HepG2 (cell line): ENCODE data around the gene ALCAM. TPM values are rescaled to one million over a fixed set of nuclear protein-coding genes. Genes with fewer than 3 reads are reported as not detected.
A peak's percentile ranks its signal among the peaks of the same experiment; 100 is the strongest.

Experiments
- AHR ChIP-seq: IDR thresholded peaks from 2 replicates; pipeline ENCODE4 v1.6.1; 2018; ENCODE audit warnings: missing genetic modification reagents, missing compliant biosample characterization
- ARNT ChIP-seq: fragments of 450-650 bp; IDR thresholded peaks from 2 replicates; pipeline ENCODE4 v1.6.1; 2017
- ASH2L ChIP-seq: fragments of 300-600, 200-600 bp; sonication (generic); IDR thresholded peaks from 2 replicates; pipeline ENCODE4 v1.7.0; 2017; ENCODE audit warnings: low read depth, mild to moderate bottlenecking, moderate library complexity, mixed read lengths, low read length; ENCODE audit not compliant: insufficient read length
- ATRX ChIP-seq: sonication (generic); formaldehyde crosslinking; IDR thresholded peaks from 2 replicates; pipeline ENCODE4 v1.4.0; 2020; ENCODE audit warnings: missing genetic modification reagents, borderline replicate concordance
- BHLHE40 ChIP-seq: IDR thresholded peaks from 2 replicates; pipeline ENCODE4 v1.6.1; 2011; ENCODE audit warnings: low read length, improper control_type of control experiment
- CENPT ChIP-seq: sonication (generic); formaldehyde crosslinking; IDR thresholded peaks from 2 replicates; pipeline ENCODE4 v1.8.0; 2022; ENCODE audit warnings: low read depth, mild to moderate bottlenecking, moderate library complexity, missing genetic modification reagents
- CHCHD3 ChIP-seq: sonication (generic); formaldehyde crosslinking; IDR thresholded peaks from 2 replicates; pipeline ENCODE4 v1.8.0; 2022; ENCODE audit warnings: mild to moderate bottlenecking, missing genetic modification reagents, moderate library complexity
- GFI1 ChIP-seq: sonication (generic); formaldehyde crosslinking; IDR thresholded peaks from 2 replicates; pipeline ENCODE4 v1.5.0; 2020; ENCODE audit warnings: missing genetic modification reagents, mild to moderate bottlenecking, borderline replicate concordance
- GLI4 ChIP-seq: sonication (generic); formaldehyde crosslinking; IDR thresholded peaks from 2 replicates; pipeline ENCODE4 v1.5.1; 2020; ENCODE audit warnings: missing genetic modification reagents, mild to moderate bottlenecking, moderate library complexity, borderline replicate concordance
- KLF12 ChIP-seq: sonication (generic); formaldehyde crosslinking; IDR thresholded peaks from 2 replicates; pipeline ENCODE4 v1.4.0; 2020; ENCODE audit warnings: missing genetic modification reagents, borderline replicate concordance
- MIXL1 ChIP-seq: IDR thresholded peaks from 2 replicates; pipeline ENCODE4 v1.6.1; 2016
- NFRKB ChIP-seq: fragments of 450-650 bp; IDR thresholded peaks from 2 replicates; pipeline ENCODE4 v1.6.1; 2017
- POLR2G ChIP-seq: fragments of 200-400 bp; formaldehyde crosslinking; IDR thresholded peaks from 2 replicates; pipeline ENCODE4 v1.6.1; 2018; ENCODE audit warnings: mild to moderate bottlenecking, low read depth, low read length, moderate library complexity
- SATB2 ChIP-seq: sonication (generic); formaldehyde crosslinking; IDR thresholded peaks from 2 replicates; pipeline ENCODE4 v1.5.0; 2020; ENCODE audit warnings: missing genetic modification reagents
- SUZ12 ChIP-seq: fragments of 150-350 bp; IDR thresholded peaks from 2 replicates; pipeline ENCODE4 v1.6.1; 2014; ENCODE audit warnings: low read depth, low read length
- TCF7L2 ChIP-seq: IDR thresholded peaks from 2 replicates; pipeline ENCODE4 v1.6.1; 2011; ENCODE audit warnings: mild to moderate bottlenecking, low read depth, low read length, moderate library complexity
- TEAD2 ChIP-seq: sonication (generic); formaldehyde crosslinking; IDR thresholded peaks from 2 replicates; pipeline ENCODE4 v1.9.0; 2021; ENCODE audit warnings: missing genetic modification reagents
- U2AF2 ChIP-seq: fragments of 200-400 bp; formaldehyde crosslinking; IDR thresholded peaks from 2 replicates; pipeline ENCODE4 v1.6.1; 2017; ENCODE audit warnings: low read depth, mild to moderate bottlenecking, low read length
- ZBTB20 ChIP-seq: sonication (generic); formaldehyde crosslinking; IDR thresholded peaks from 2 replicates; pipeline ENCODE4 v1.8.1; 2023; ENCODE audit warnings: missing genetic modification reagents, low read depth, mild to moderate bottlenecking, borderline replicate concordance
- ZNF224 ChIP-seq: sonication (generic); formaldehyde crosslinking; IDR thresholded peaks from 2 replicates; pipeline ENCODE4 v1.5.0; 2020; ENCODE audit warnings: mild to moderate bottlenecking, missing genetic modification reagents
- polyA plus RNA-seq, 8 experiments: library from polyadenylated mRNA; depleted of rRNA in 3 of 8; stranded (reverse) in 7 of 8; unstranded in 1 of 8; fragments of >200 nt; fragmentation: Illumina TruSeq in 4 of 8; extraction: Trizol in 4 of 8; gene quantifications; 2 replicates each; pipeline versions ENCODE4 v1.2.1 to v1.2.3, GENCODE V29; 2011 to 2016; ENCODE audit warnings: low read depth in 4 of 8, missing spikeins in 1 of 8, mixed read lengths in 1 of 8; ENCODE audit not compliant: insufficient read depth in 1 of 8
- total RNA-seq, 5 experiments: library from RNA; depleted of rRNA; stranded (reverse); fragments of >200 nt; fragmentation: Illumina TruSeq; extraction: Trizol; gene quantifications; 2 replicates each; pipeline ENCODE4 v1.2.3, GENCODE V29; 2016; ENCODE audit warnings: low read depth in 1 of 5
- TF ChIP-seq, protein P1 (sequence below): IDR thresholded peaks from 2 replicates; pipeline ENCODE4 v1.6.1; 2018; ENCODE audit warnings: missing genetic modification reagents, mild to moderate bottlenecking, missing compliant biosample characterization
- TF ChIP-seq, protein P2 (sequence below): sonication (generic); formaldehyde crosslinking; IDR thresholded peaks from 2 replicates; pipeline ENCODE4 v1.4.0; 2020; ENCODE audit warnings: missing genetic modification reagents, mild to moderate bottlenecking, borderline replicate concordance
- TF ChIP-seq, protein P3 (sequence below): IDR thresholded peaks from 2 replicates; pipeline ENCODE4 v1.6.1; 2016
- TF ChIP-seq, protein P4 (sequence below): sonication (generic); formaldehyde crosslinking; IDR thresholded peaks from 2 replicates; pipeline ENCODE4 v1.4.0; 2020; ENCODE audit warnings: missing genetic modification reagents
- TF ChIP-seq, protein P5 (sequence below): conservative IDR thresholded peaks from 2 replicates; pipeline ENCODE4 v1.6.1; 2018; ENCODE audit warnings: missing genetic modification reagents

ALCAM gene
- total and polyA plus RNA-seq, 2 of the 13 experiments (the other 11 are each of a cell fraction or from before 2014, with no cell fraction given): 26.0 to 33.1 TPM

DNA sequence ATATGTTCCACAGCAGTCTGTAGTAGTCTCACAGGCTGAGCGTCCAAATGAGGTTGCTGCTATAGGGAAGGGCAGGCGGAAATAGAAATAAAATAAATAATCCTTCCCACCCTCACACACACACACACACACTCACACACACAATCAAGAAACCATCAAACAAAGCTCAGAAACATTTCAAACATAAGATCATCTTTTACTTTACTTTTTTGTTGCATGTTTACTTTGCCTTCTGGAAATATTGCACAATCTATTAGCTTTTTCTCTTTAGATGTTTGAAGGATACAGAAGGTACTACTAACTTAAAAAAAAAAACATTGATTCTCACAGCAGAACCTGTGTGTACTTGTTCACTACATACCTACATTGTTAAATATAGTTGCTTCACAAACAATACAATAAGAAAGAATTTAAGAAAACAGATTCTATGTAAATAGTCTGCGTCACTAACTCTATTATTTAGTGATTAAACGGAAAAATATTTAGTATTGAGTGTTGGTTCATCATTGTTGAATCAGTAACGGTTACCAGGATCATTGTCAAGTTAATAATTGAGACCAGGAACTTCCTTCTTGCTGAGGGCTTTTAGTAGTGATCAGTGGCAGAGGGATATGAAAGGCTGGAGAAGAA, 20.5 kb downstream of the ALCAM start (continued):
- TF ChIP-seq, protein P1, sequence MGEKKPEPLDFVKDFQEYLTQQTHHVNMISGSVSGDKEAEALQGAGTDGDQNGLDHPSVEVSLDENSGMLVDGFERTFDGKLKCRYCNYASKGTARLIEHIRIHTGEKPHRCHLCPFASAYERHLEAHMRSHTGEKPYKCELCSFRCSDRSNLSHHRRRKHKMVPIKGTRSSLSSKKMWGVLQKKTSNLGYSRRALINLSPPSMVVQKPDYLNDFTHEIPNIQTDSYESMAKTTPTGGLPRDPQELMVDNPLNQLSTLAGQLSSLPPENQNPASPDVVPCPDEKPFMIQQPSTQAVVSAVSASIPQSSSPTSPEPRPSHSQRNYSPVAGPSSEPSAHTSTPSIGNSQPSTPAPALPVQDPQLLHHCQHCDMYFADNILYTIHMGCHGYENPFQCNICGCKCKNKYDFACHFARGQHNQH: peak; percentile 40; the same call in 1 of the 2 replicates
- TF ChIP-seq ARNT (no peak), ZBTB20 (CRISPR knock-in tag) (peak; percentile 91), GLI4 (CRISPR knock-in tag) (no peak), POLR2G (no peak), BHLHE40 (no peak), SUZ12 (no peak), ATRX (CRISPR knock-in tag) (no peak), MIXL1 (CRISPR knock-in tag) (peak; percentile 92), GFI1 (CRISPR knock-in tag) (peak; percentile 90; the same call in 1 of the 2 replicates), U2AF2 (no peak), TEAD2 (no peak), CENPT (no peak), TCF7L2 (peak; percentile 46; the same call in 1 of the 2 replicates), ASH2L (peak; percentile 77), CHCHD3 (CRISPR knock-in tag) (no peak), AHR (CRISPR knock-in tag) (no peak; the same call in 1 of the 2 replicates), KLF12 (no peak), SATB2 (CRISPR knock-in tag) (peak; percentile 92; the same call in 1 of the 2 replicates), ZNF224 (CRISPR knock-in tag) (no peak), NFRKB (no peak)
- TF ChIP-seq, protein P2, sequence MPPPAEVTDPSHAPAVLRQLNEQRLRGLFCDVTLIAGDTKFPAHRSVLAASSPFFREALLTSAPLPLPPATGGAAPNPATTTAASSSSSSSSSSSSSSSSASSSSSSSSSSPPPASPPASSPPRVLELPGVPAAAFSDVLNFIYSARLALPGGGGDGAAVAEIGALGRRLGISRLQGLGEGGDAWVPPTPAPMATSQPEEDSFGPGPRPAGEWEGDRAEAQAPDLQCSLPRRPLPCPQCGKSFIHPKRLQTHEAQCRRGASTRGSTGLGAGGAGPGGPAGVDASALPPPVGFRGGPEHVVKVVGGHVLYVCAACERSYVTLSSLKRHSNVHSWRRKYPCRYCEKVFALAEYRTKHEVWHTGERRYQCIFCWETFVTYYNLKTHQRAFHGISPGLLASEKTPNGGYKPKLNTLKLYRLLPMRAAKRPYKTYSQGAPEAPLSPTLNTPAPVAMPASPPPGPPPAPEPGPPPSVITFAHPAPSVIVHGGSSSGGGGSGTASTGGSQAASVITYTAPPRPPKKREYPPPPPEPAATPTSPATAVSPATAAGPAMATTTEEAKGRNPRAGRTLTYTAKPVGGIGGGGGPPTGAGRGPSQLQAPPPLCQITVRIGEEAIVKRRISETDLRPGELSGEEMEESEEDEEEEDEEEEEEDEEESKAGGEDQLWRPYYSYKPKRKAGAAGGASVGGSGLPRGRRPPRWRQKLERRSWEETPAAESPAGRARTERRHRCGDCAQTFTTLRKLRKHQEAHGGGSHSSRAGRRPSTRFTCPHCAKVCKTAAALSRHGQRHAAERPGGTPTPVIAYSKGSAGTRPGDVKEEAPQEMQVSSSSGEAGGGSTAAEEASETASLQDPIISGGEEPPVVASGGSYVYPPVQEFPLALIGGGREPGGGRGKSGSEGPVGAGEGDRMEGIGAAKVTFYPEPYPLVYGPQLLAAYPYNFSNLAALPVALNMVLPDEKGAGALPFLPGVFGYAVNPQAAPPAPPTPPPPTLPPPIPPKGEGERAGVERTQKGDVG (CRISPR knock-in tag): no peak
- TF ChIP-seq, protein P3, sequence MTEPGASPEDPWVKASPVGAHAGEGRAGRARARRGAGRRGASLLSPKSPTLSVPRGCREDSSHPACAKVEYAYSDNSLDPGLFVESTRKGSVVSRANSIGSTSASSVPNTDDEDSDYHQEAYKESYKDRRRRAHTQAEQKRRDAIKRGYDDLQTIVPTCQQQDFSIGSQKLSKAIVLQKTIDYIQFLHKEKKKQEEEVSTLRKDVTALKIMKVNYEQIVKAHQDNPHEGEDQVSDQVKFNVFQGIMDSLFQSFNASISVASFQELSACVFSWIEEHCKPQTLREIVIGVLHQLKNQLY: peak; percentile 23; the same call in 1 of the 2 replicates
- TF ChIP-seq, protein P4, sequence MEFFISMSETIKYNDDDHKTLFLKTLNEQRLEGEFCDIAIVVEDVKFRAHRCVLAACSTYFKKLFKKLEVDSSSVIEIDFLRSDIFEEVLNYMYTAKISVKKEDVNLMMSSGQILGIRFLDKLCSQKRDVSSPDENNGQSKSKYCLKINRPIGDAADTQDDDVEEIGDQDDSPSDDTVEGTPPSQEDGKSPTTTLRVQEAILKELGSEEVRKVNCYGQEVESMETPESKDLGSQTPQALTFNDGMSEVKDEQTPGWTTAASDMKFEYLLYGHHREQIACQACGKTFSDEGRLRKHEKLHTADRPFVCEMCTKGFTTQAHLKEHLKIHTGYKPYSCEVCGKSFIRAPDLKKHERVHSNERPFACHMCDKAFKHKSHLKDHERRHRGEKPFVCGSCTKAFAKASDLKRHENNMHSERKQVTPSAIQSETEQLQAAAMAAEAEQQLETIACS (CRISPR knock-in tag): no peak
- TF ChIP-seq, protein P5, sequence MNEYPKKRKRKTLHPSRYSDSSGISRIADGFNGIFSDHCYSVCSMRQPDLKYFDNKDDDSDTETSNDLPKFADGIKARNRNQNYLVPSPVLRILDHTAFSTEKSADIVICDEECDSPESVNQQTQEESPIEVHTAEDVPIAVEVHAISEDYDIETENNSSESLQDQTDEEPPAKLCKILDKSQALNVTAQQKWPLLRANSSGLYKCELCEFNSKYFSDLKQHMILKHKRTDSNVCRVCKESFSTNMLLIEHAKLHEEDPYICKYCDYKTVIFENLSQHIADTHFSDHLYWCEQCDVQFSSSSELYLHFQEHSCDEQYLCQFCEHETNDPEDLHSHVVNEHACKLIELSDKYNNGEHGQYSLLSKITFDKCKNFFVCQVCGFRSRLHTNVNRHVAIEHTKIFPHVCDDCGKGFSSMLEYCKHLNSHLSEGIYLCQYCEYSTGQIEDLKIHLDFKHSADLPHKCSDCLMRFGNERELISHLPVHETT (CRISPR knock-in tag): no peak
